HepG2 (cell line): ENCODE results near the gene DNAJC1. TPM values are rescaled to one million over a fixed set of nuclear protein-coding genes. Genes with fewer than 3 reads are reported as not detected.

ENCODE experiments used
- ATAC-seq: fragments of 200-7000 bp; cut with Tn5 transposase; 3 replicates; pipeline ENCODE4 v1.9.1; 2020; ENCODE audit warnings: mild to moderate bottlenecking, moderate library complexity
- BruUV-seq: library from RNA; stranded (reverse); fragments of 400-500 nt; replicated peaks from 2 replicates; lab custom pipeline; 2021; lab: Mats Ljungman, UMichigan
- CTCF ChIA-PET: fragments of 300-600 bp; formaldehyde crosslinking; extraction: SDS; loops from one replicate; lab custom pipeline; 2021; ENCODE audit warnings: low total read pairs, inconsistent platforms, low intra/inter-chr PET ratio; lab: Yijun Ruan, JAX
- POLR2A ChIA-PET: fragments of 350-600 bp; sonication (Branson Sonifier 250); formaldehyde crosslinking; loops from one replicate; lab custom pipeline; 2020; ENCODE audit warnings: antibody characterized with exemption, inconsistent platforms; lab: Yijun Ruan, JAX
- DNase-seq: peaks from one replicate; pipeline ENCODE4 v3.0.0-alpha.2; 2015; ENCODE audit warnings: low spot score
- FAIRE-seq: peaks from 3 replicates; lab custom pipeline; 2011; peaks lifted over from hg19 to GRCh38; lab: Jason Lieb, UNC
- H2AFZ ChIP-seq: one replicate; pipeline ENCODE4 v1.6.1; 2011; ENCODE audit warnings: low read length, inconsistent platforms
- H3K27ac ChIP-seq: fragments of 300-600 bp; 3 replicates; pipeline ENCODE4 v1.8.0; 2011; ENCODE audit warnings: mixed run types, mild to moderate bottlenecking, mixed read lengths, low read length, inconsistent platforms; ENCODE audit not compliant: insufficient read depth; ENCODE audit errors: extremely low read length
- H3K27me3 ChIP-seq, 2 experiments: fragments of 200-600 bp in 1 of 2; 2 replicates in 1 of 2; 3 replicates in 1 of 2; pipeline versions ENCODE4 v1.6.0 to v1.8.0; 2011; ENCODE audit warnings: low read length in 2 of 2, mild to moderate bottlenecking in 2 of 2, moderate library complexity in 2 of 2, inconsistent platforms in 1 of 2; ENCODE audit not compliant: insufficient read depth in 2 of 2, control insufficient read depth in 1 of 2
- H3K36me3 ChIP-seq, 2 experiments: fragments of 200-600 bp in 1 of 2; replicated peaks in 1 of 2; 2 replicates in 1 of 2; 3 replicates in 1 of 2; pipeline versions ENCODE4 v1.5.1 to v1.8.0; 2011; ENCODE audit warnings: low read length in 2 of 2, inconsistent platforms in 1 of 2; ENCODE audit not compliant: insufficient read depth in 2 of 2, control insufficient read depth in 1 of 2
- H3K4me1 ChIP-seq: 2 replicates; pipeline ENCODE4 v1.5.1; 2012; ENCODE audit warnings: low read length, inconsistent platforms; ENCODE audit not compliant: insufficient read depth
- H3K4me2 ChIP-seq: 2 replicates; pipeline ENCODE4 v1.6.0; 2011; ENCODE audit warnings: low read depth, low read length, inconsistent platforms
- H3K4me3 ChIP-seq, 3 experiments: fragments of 200-600 bp in 1 of 3; sonication (generic), shearing (Covaris generic) in 1 of 3; replicated peaks in 1 of 3; 2 replicates each; pipeline ENCODE4 v1.5.1; 2011 to 2016; ENCODE audit warnings: low read length in 3 of 3, inconsistent platforms in 2 of 3, low read depth in 2 of 3, mild to moderate bottlenecking in 2 of 3, control low read depth in 1 of 3, mixed read lengths in 1 of 3; ENCODE audit not compliant: insufficient read depth in 1 of 3
- H3K79me2 ChIP-seq: one replicate; pipeline ENCODE4 v1.6.1; 2011; ENCODE audit warnings: low read length, inconsistent platforms; ENCODE audit not compliant: insufficient read depth
- H3K9ac ChIP-seq: 2 replicates; pipeline ENCODE4 v1.6.0; 2011; ENCODE audit warnings: mild to moderate bottlenecking, low read depth, low read length, inconsistent platforms; ENCODE audit not compliant: insufficient read depth
- H3K9me3 ChIP-seq: 2 replicates; pipeline ENCODE4 v1.5.1; 2012; ENCODE audit warnings: mild to moderate bottlenecking, low read length
- H4K20me1 ChIP-seq: 2 replicates; pipeline ENCODE4 v1.6.0; 2011; ENCODE audit warnings: inconsistent platforms, mild to moderate bottlenecking, low read length, moderate library complexity; ENCODE audit not compliant: insufficient read depth
- FOXA3 ChIP-seq: IDR thresholded peaks from 2 replicates; pipeline ENCODE4 v1.6.1; 2016; ENCODE audit warnings: missing genetic modification reagents, missing compliant biosample characterization
- HIVEP1 ChIP-seq: sonication (generic); formaldehyde crosslinking; IDR thresholded peaks from 2 replicates; pipeline ENCODE4 v1.4.0; 2020; ENCODE audit warnings: mild to moderate bottlenecking, missing genetic modification reagents
- KDM3A ChIP-seq: IDR thresholded peaks from 2 replicates; pipeline ENCODE4 v1.6.1; 2018; ENCODE audit warnings: low read depth, missing compliant biosample characterization
- KLF11 ChIP-seq: IDR thresholded peaks from 2 replicates; pipeline ENCODE4 v1.6.1; 2016; ENCODE audit warnings: missing compliant biosample characterization
- NCOA1 ChIP-seq: sonication (generic); formaldehyde crosslinking; IDR thresholded peaks from 2 replicates; pipeline ENCODE4 v1.9.0; 2021; ENCODE audit warnings: missing genetic modification reagents
- NCOA2 ChIP-seq: sonication (generic); formaldehyde crosslinking; IDR thresholded peaks from 2 replicates; pipeline ENCODE4 v1.8.0; 2022; ENCODE audit warnings: inconsistent platforms
- SKI ChIP-seq: fragments of 450-650 bp; IDR thresholded peaks from one replicate; pipeline ENCODE4 v1.6.1; 2018; ENCODE audit warnings: mild to moderate bottlenecking; ENCODE audit not compliant: partially characterized antibody
- SMAD1 ChIP-seq: sonication (generic); formaldehyde crosslinking; IDR thresholded peaks from 2 replicates; pipeline ENCODE4 v1.4.0; 2020; ENCODE audit warnings: missing genetic modification reagents, low read depth, mild to moderate bottlenecking, borderline replicate concordance
- SMC3 ChIP-seq: IDR thresholded peaks from 2 replicates; pipeline ENCODE4 v1.6.1; 2011; ENCODE audit warnings: low read length, improper control_type of control experiment
- ZNF329 ChIP-seq: sonication (generic); formaldehyde crosslinking; IDR thresholded peaks from 2 replicates; pipeline ENCODE4 v1.9.0; 2021; ENCODE audit warnings: low read depth, mild to moderate bottlenecking, missing genetic modification reagents
- ZNF564 ChIP-seq: sonication (generic); formaldehyde crosslinking; IDR thresholded peaks from 2 replicates; pipeline ENCODE4 v1.8.1; 2023; ENCODE audit warnings: mild to moderate bottlenecking, missing genetic modification reagents
- WGBS: methylation state at CpG from one replicate; pipeline ENCODE4 v1.1.6; 2017; ENCODE audit warnings: low lambda C conversion rate; 5-methylcytosine and 5-hydroxymethylcytosine counted together
- in situ Hi-C: cut with HindIII; loops from 2 replicates; pipeline ENCODE4 v1.10.0; 2017; ENCODE audit warnings: low pct_unique_long_range_greater_than_20kb; ENCODE audit not compliant: extremely low pct_ligation_motif_present
- intact Hi-C: fragments of 100-400 bp; cut with micrococcal nuclease; formaldehyde crosslinking; loops from one replicate; pipeline ENCODE4 v1.10.0; 2022; ENCODE audit not compliant: unreplicated experiment
- polyA plus RNA-seq, 8 experiments: library from polyadenylated mRNA; depleted of rRNA in 3 of 8; stranded (reverse) in 7 of 8; unstranded in 1 of 8; fragments of >200 nt; fragmentation: Illumina TruSeq in 4 of 8; extraction: Trizol in 4 of 8; gene quantifications; 2 replicates each; pipeline versions ENCODE4 v1.2.1 to v1.2.3, GENCODE V29; 2011 to 2016; ENCODE audit warnings: low read depth in 4 of 8, missing spikeins in 1 of 8, mixed read lengths in 1 of 8; ENCODE audit not compliant: insufficient read depth in 1 of 8
- total RNA-seq, 5 experiments: library from RNA; depleted of rRNA; stranded (reverse); fragments of >200 nt; fragmentation: Illumina TruSeq; extraction: Trizol; gene quantifications; 2 replicates each; pipeline ENCODE4 v1.2.3, GENCODE V29; 2016; ENCODE audit warnings: low read depth in 1 of 5
- TF ChIP-seq, protein P1 (sequence below): IDR thresholded peaks from 2 replicates; pipeline ENCODE4 v1.6.1; 2016; ENCODE audit warnings: low read depth, missing genetic modification reagents, missing compliant biosample characterization
- TF ChIP-seq, protein P2 (sequence below): IDR thresholded peaks from 2 replicates; pipeline ENCODE4 v1.6.1; 2016; ENCODE audit warnings: low read depth, control low read depth

DNAJC1 gene
- total and polyA plus RNA-seq, 2 of the 13 experiments (the other 11 are each of a cell fraction or from before 2014, with no cell fraction given): 9.9 to 16.6 TPM

DNA sequence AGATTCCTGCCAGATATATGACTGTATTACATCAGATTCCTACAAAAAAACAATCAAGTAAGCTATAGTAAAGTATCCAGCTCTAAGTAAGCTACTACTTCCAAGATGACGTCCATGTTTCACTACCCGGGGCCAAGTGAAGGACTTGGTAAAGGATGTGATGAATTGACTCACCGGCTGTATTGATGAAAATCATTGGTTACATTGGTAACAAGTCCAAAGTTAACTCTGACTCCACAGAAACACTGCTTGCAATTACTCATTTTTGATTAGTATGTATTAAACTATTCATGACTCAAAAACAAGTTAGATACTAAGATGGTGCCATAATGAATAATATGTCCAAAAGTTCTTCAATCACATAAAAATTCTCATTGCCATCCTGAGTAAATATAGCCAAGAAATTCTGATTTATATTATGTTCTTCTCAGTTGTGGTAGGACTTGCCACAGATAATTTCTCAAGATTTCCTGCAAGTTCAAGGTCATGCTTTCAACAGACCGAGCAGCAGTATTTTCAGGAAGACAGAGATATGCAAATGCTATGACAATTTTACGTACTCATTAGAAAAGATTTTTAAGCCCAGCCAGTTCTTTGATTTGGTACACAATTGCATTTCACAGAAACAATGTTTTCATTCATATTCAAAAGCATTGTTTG, 12.6 kb upstream of the DNAJC1 start:
- Histone ChIP-seq H3K79me2 (no peaks in the 10 kb centered on the region), H3K27ac (no peak overlapping the region), H3K9ac (no peak overlapping the region), H2AFZ (no peak overlapping the region), H3K27me3 (no peaks in the 10 kb centered on the region; a peak in 1 of 5 replicates), H3K36me3 (no peaks in the 10 kb centered on the region), H3K4me2 (no peak overlapping the region), H3K4me1 (no peaks in the 10 kb centered on the region), H3K9me3 (no peaks in the 10 kb centered on the region), H4K20me1 (no peaks in the 10 kb centered on the region), H3K4me3 (no peak overlapping the region)
- ChIA-PET CTCF (no interaction called here), POLR2A (no interaction called here)
- WGBS: 29% methylated on average over 5 of the region's 5 CpGs
- ATAC-seq: no peak
- no peak for FAIRE-seq
- intact Hi-C loops (no loop called here), in situ Hi-C loops (no loop called here)
- DNase-seq: no peak
- TF ChIP-seq NCOA2 (no peak), SMC3 (no peak), HIVEP1 (no peak), KDM3A (CRISPR knock-in tag) (no peak)
- no TSS peak for BruUV-seq

- ATAC-seq (no peak), DNase-seq (no peak), FAIRE-seq (no peak)
- no peak overlapping the region for H3K4me2 ChIP-seq
- H3K27me3 ChIP-seq: no peaks in the 10 kb centered on the region
- POLR2A ChIA-PET: no interaction called here
- no peak overlapping the region for H2AFZ ChIP-seq
- in situ Hi-C loops: no loop called here
- no TSS peak for BruUV-seq
- intact Hi-C loops: loop anchor here (2.0 kb wide), 1 partner anchor 978 kb away; no protein-coding TSS in a partner anchor
- no peak overlapping the region for H3K9ac ChIP-seq
- no peaks in the 10 kb centered on the region for H3K36me3 ChIP-seq
- no peaks in the 10 kb centered on the region for H3K79me2 ChIP-seq
- no peaks in the 10 kb centered on the region for H3K4me1 ChIP-seq
- CTCF ChIA-PET: interaction anchor here (1.5 kb wide), 1 partner anchor 978 kb away, joined by 13 read pairs; no protein-coding TSS in a partner anchor
- H3K4me3 ChIP-seq: no peak overlapping the region
- H4K20me1 ChIP-seq: no peaks in the 10 kb centered on the region
- 2% methylated on average over 1 of the region's 1 CpG for WGBS
- no peaks in the 10 kb centered on the region for H3K9me3 ChIP-seq
- no peak overlapping the region for H3K27ac ChIP-seq
- TF ChIP-seq, protein P1, sequence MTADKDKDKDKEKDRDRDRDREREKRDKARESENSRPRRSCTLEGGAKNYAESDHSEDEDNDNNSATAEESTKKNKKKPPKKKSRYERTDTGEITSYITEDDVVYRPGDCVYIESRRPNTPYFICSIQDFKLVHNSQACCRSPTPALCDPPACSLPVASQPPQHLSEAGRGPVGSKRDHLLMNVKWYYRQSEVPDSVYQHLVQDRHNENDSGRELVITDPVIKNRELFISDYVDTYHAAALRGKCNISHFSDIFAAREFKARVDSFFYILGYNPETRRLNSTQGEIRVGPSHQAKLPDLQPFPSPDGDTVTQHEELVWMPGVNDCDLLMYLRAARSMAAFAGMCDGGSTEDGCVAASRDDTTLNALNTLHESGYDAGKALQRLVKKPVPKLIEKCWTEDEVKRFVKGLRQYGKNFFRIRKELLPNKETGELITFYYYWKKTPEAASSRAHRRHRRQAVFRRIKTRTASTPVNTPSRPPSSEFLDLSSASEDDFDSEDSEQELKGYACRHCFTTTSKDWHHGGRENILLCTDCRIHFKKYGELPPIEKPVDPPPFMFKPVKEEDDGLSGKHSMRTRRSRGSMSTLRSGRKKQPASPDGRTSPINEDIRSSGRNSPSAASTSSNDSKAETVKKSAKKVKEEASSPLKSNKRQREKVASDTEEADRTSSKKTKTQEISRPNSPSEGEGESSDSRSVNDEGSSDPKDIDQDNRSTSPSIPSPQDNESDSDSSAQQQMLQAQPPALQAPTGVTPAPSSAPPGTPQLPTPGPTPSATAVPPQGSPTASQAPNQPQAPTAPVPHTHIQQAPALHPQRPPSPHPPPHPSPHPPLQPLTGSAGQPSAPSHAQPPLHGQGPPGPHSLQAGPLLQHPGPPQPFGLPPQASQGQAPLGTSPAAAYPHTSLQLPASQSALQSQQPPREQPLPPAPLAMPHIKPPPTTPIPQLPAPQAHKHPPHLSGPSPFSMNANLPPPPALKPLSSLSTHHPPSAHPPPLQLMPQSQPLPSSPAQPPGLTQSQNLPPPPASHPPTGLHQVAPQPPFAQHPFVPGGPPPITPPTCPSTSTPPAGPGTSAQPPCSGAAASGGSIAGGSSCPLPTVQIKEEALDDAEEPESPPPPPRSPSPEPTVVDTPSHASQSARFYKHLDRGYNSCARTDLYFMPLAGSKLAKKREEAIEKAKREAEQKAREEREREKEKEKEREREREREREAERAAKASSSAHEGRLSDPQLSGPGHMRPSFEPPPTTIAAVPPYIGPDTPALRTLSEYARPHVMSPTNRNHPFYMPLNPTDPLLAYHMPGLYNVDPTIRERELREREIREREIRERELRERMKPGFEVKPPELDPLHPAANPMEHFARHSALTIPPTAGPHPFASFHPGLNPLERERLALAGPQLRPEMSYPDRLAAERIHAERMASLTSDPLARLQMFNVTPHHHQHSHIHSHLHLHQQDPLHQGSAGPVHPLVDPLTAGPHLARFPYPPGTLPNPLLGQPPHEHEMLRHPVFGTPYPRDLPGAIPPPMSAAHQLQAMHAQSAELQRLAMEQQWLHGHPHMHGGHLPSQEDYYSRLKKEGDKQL (CRISPR knock-in tag): no peak
- TF ChIP-seq FOXA3 (CRISPR knock-in tag): no peak
- no peak for TF ChIP-seq ZNF329 (CRISPR knock-in tag)
- no peak for TF ChIP-seq NCOA1
- TF ChIP-seq ZNF564 (CRISPR knock-in tag): no peak
- no peak for TF ChIP-seq SKI
- TF ChIP-seq KLF11 (CRISPR knock-in tag): no peak
- no peak for TF ChIP-seq SMAD1 (CRISPR knock-in tag)
- TF ChIP-seq, protein P2, sequence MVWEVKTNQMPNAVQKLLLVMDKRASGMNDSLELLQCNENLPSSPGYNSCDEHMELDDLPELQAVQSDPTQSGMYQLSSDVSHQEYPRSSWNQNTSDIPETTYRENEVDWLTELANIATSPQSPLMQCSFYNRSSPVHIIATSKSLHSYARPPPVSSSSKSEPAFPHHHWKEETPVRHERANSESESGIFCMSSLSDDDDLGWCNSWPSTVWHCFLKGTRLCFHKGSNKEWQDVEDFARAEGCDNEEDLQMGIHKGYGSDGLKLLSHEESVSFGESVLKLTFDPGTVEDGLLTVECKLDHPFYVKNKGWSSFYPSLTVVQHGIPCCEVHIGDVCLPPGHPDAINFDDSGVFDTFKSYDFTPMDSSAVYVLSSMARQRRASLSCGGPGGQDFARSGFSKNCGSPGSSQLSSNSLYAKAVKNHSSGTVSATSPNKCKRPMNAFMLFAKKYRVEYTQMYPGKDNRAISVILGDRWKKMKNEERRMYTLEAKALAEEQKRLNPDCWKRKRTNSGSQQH (CRISPR knock-in tag): no peak
These were observed 7.5 kb upstream of the DNAJC1 start for GRCh38 chr10:22010973-22011408.
